G401.6 (cell line): Measurements from ENCODE around the gene TBKBP1.
"Not testable (repeated sequence)": the region's sequence is repeated elsewhere in the genome, so short reads cannot be mapped to it uniquely, and the experiment has no call there.

Experiments
- FAIRE-seq: peaks from 2 replicates; lab custom pipeline; 2012; peaks lifted over from hg19 to GRCh38; lab: Jason Lieb, UNC

Gene TBKBP1

GRCh38 chr17:47733047-47733673, 39.2 kb downstream of the TBKBP1 start, which contains the start of gene TBX21:
Gene TBX21, plus strand, starts transcription at chr17:47733236. Its CDS starts 219 bp downstream, at chr17:47733455.
- no peak for FAIRE-seq

- no peak for FAIRE-seq
These were observed 39.9 kb downstream of the TBKBP1 start for GRCh38 chr17:47733674-47734410.

- no peak for FAIRE-seq
These were observed 41.1 kb downstream of the TBKBP1 start for GRCh38 chr17:47735139-47735464.

- FAIRE-seq: no peak
These were observed 41.6 kb downstream of the TBKBP1 start for GRCh38 chr17:47735536-47736011.

GRCh38 chr17:47736501-47737495, 42.8 kb downstream of the TBKBP1 start:
- no peak for FAIRE-seq

- FAIRE-seq: no peak
These were observed 44.2 kb downstream of the TBKBP1 start for GRCh38 chr17:47738178-47738577.

GRCh38 chr17:47739150-47739549, 45.2 kb downstream of the TBKBP1 start:
- FAIRE-seq: no peak

- not testable (repeated sequence) for FAIRE-seq
These were observed 46.0 kb downstream of the TBKBP1 start for GRCh38 chr17:47739945-47740344.

GRCh38 chr17:47741109-47741792, 47.3 kb downstream of the TBKBP1 start:
- no peak for FAIRE-seq

- FAIRE-seq: no peak
These were observed 47.8 kb downstream of the TBKBP1 start for GRCh38 chr17:47741793-47742145.

GRCh38 chr17:47742319-47743181, 48.6 kb downstream of the TBKBP1 start:
- FAIRE-seq: no peak

GRCh38 chr17:47744168-47745036, 50.4 kb downstream of the TBKBP1 start:
- FAIRE-seq: no peak

- no peak for FAIRE-seq
These were observed 51.0 kb downstream of the TBKBP1 start for GRCh38 chr17:47745037-47745380.

- FAIRE-seq: no peak
These were observed 57.5 kb downstream of the TBKBP1 start for GRCh38 chr17:47751471-47751870.

GRCh38 chr17:47757386-47757785, 63.4 kb downstream of the TBKBP1 start:
- no peak for FAIRE-seq

GRCh38 chr17:47760409-47761140, 66.6 kb downstream of the TBKBP1 start:
- no peak for FAIRE-seq
